SKM-1 (cell line): ENCODE results near the gene ACAP2.

Experiments used
- DNase-seq: peaks from one replicate; lab custom pipeline; 2025; ENCODE audit not compliant: unreplicated experiment; lab: John Stamatoyannopoulos, UW

Gene ACAP2

DNA sequence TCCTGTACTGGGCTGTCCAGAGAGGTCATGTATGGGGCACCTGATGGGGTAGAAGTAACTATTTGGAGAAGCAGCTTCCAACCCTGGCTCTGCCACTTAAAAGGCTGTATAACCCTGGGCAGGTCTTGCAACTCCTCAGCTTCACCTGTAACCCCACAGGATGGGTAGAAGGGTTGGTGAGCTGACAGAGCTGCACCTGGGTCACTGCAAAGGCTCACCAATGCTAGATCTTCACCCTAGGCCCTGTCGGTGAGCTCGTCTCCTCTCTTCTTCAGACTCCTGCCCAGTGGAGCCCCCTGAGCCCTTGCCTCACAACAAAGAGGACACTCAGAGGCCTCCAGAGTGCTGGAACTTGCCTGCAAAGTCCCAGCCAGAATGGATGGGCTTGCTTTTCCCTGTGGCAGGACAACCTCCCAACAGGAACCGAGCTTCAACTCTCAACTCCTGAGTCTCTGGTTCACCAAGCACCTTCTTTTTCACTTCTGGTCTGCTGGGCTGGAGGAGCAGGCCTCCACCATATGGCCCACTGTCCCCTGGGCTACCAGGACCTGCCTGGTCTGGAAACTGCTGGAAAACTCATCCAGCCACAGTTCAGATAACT, 217.7 kb downstream of the ACAP2 start:
- DNase-seq = no peak
